Caco-2 (cell line): Measurements from ENCODE around the gene C9. TPM values are rescaled to one million over a fixed set of nuclear protein-coding genes. Genes with fewer than 3 reads are reported as not detected.

ENCODE experiments used
- BruUV-seq: library from RNA; stranded (reverse); fragments of 400-500 nt; replicated peaks from 2 replicates; lab custom pipeline; 2021; lab: Mats Ljungman, UMichigan
- CTCF ChIA-PET: fragments of 300-600 bp; sonication (Branson Sonifier 250); formaldehyde crosslinking; loops from one replicate; lab custom pipeline; 2022; ENCODE audit warnings: antibody characterized with exemption; lab: Charles Lee
- POLR2A ChIA-PET: fragments of 300-600 bp; sonication (Branson Sonifier 250); formaldehyde crosslinking; loops from one replicate; lab custom pipeline; 2022; ENCODE audit warnings: antibody characterized with exemption; lab: Charles Lee
- DNase-seq, 2 experiments: peaks; one replicate each; pipeline versions ENCODE4 v3.0.0 to v3.0.0-alpha.2; 2020 to 2022
- H3K27me3 ChIP-seq: replicated peaks from 2 replicates; pipeline ENCODE4 v1.6.0; 2011; ENCODE audit warnings: low read length; ENCODE audit not compliant: control insufficient read depth, insufficient read depth
- H3K36me3 ChIP-seq: 2 replicates; pipeline ENCODE4 v1.5.1; 2011; ENCODE audit warnings: low read length; ENCODE audit not compliant: control insufficient read depth, insufficient read depth
- H3K4me1 ChIP-seq: fragments of 250-450 bp; sonication (Bioruptor Pico); 2 replicates; pipeline ENCODE4 v1.5.1; 2020; ENCODE audit warnings: mild to moderate bottlenecking
- H3K4me3 ChIP-seq: 2 replicates; pipeline ENCODE4 v1.5.1; 2011; ENCODE audit warnings: low read depth, mild to moderate bottlenecking, control low read depth, low read length
- H3K9me3 ChIP-seq: fragments of 250-450 bp; sonication (Bioruptor Pico); 2 replicates; pipeline ENCODE4 v1.5.1; 2020; ENCODE audit warnings: mild to moderate bottlenecking, moderate library complexity
- H3K27ac Mint-ChIP-seq: one replicate; pipeline ENCODE4 v1.8.0; 2022; ENCODE audit warnings: mixed read lengths; ENCODE audit not compliant: unreplicated experiment
- H3K27me3 Mint-ChIP-seq: one replicate; pipeline ENCODE4 v1.8.0; 2022; ENCODE audit warnings: mixed read lengths; ENCODE audit not compliant: insufficient read depth, unreplicated experiment
- H3K36me3 Mint-ChIP-seq: one replicate; pipeline ENCODE4 v1.8.0; 2022; ENCODE audit warnings: mild to moderate bottlenecking, mixed read lengths; ENCODE audit not compliant: insufficient read depth, unreplicated experiment
- H3K4me1 Mint-ChIP-seq: one replicate; pipeline ENCODE4 v1.8.0; 2022; ENCODE audit warnings: low read depth, mixed read lengths; ENCODE audit not compliant: unreplicated experiment
- H3K4me3 Mint-ChIP-seq: one replicate; pipeline ENCODE4 v1.8.0; 2022; ENCODE audit warnings: mild to moderate bottlenecking, moderate library complexity, mixed read lengths; ENCODE audit not compliant: unreplicated experiment
- H3K9me3 Mint-ChIP-seq: one replicate; pipeline ENCODE4 v1.8.0; 2022; ENCODE audit warnings: mixed read lengths; ENCODE audit not compliant: unreplicated experiment
- CTCF ChIP-seq, 2 experiments: fragments of 200-600 bp in 1 of 2; IDR thresholded peaks; 1 replicate in 1 of 2; 2 replicates in 1 of 2; pipeline versions ENCODE4 v1.5.1 to v1.8.0; 2011 to 2022; ENCODE audit warnings: antibody characterized with exemption in 1 of 2, control low read depth in 1 of 2, inconsistent platforms in 1 of 2, low read depth in 1 of 2, low read length in 1 of 2, mild to moderate bottlenecking in 1 of 2, moderate library complexity in 1 of 2; ENCODE audit not compliant: insufficient read depth in 1 of 2, severe bottlenecking in 1 of 2, unreplicated experiment in 1 of 2
- intact Hi-C: fragments of 100-400 bp; cut with micrococcal nuclease; formaldehyde crosslinking; loops from one replicate; pipeline ENCODE4 v1.10.0; 2022; ENCODE audit not compliant: unreplicated experiment
- total RNA-seq: library from RNA; stranded (reverse); gene quantifications from 2 replicates; pipeline ENCODE4 v1.2.3, GENCODE V29; 2022

C9 gene
- total RNA-seq, 1 experiment from 2014 or later: 0.41 TPM

- no peak overlapping the region for H3K4me3 Mint-ChIP-seq
- Histone ChIP-seq H3K4me1 (peaks cover 55% of the 10 kb centered on the region), H3K9me3 (no peaks in the 10 kb centered on the region), H3K4me3 (no peak overlapping the region), H3K27me3 (no peaks in the 10 kb centered on the region), H3K36me3 (no peaks in the 10 kb centered on the region)
- no peak for TF ChIP-seq CTCF (IDR thresholded peaks at IDR 0.05; ENCODE audit: insufficient read depth in 1 of 2, low read depth in 1 of 2, low read length in 1 of 2, severe bottlenecking in 1 of 2, unreplicated experiment in 1 of 2)
- DNase-seq: no peak
- H3K36me3 Mint-ChIP-seq: peaks cover 59% of the 10 kb centered on the region
- H3K27me3 Mint-ChIP-seq: no peaks in the 10 kb centered on the region
- peaks cover 43% of the 10 kb centered on the region for H3K4me1 Mint-ChIP-seq
- H3K9me3 Mint-ChIP-seq: no peaks in the 10 kb centered on the region
- BruUV-seq: no TSS peak
- ChIA-PET CTCF (interaction anchor here (1.3 kb wide), 1 partner anchor 11 kb away, joined by 3 read pairs; no protein-coding TSS in a partner anchor), POLR2A (no interaction called here)
- no peak overlapping the region for H3K27ac Mint-ChIP-seq
- intact Hi-C loops: no loop called here
Measured at GRCh38 chr5:39411985-39412384, 47.7 kb upstream of the C9 start.

- no peak for TF ChIP-seq CTCF (IDR thresholded peaks at IDR 0.05; ENCODE audit: insufficient read depth in 1 of 2, low read depth in 1 of 2, low read length in 1 of 2, severe bottlenecking in 1 of 2, unreplicated experiment in 1 of 2)
- DNase-seq: no peak
- Mint-ChIP-seq H3K9me3 (no peaks in the 10 kb centered on the region), H3K4me3 (no peak overlapping the region), H3K27ac (no peak overlapping the region), H3K4me1 (peaks cover 37% of the 10 kb centered on the region), H3K36me3 (peaks cover 58% of the 10 kb centered on the region), H3K27me3 (no peaks in the 10 kb centered on the region)
- Histone ChIP-seq H3K36me3 (no peaks in the 10 kb centered on the region), H3K4me3 (no peak overlapping the region), H3K4me1 (peaks cover 55% of the 10 kb centered on the region), H3K27me3 (no peaks in the 10 kb centered on the region), H3K9me3 (no peaks in the 10 kb centered on the region)
- intact Hi-C loops: no loop called here
- BruUV-seq: no TSS peak
- ChIA-PET CTCF (interaction anchor here (1.3 kb wide), 1 partner anchor 10 kb away, joined by 3 read pairs; no protein-coding TSS in a partner anchor), POLR2A (no interaction called here)
Measured at GRCh38 chr5:39411061-39411460, 46.8 kb upstream of the C9 start.

- no peak overlapping the region for H3K27ac Mint-ChIP-seq
- H3K4me3 Mint-ChIP-seq: no peak overlapping the region
- Histone ChIP-seq H3K9me3 (no peaks in the 10 kb centered on the region), H3K4me1 (peaks cover 44% of the 10 kb centered on the region), H3K4me3 (no peak overlapping the region), H3K36me3 (no peaks in the 10 kb centered on the region), H3K27me3 (no peaks in the 10 kb centered on the region)
- CTCF ChIA-PET: no interaction called here
- DNase-seq: no peak
- intact Hi-C loops: no loop called here
- no TSS peak for BruUV-seq
- POLR2A ChIA-PET: no interaction called here
- no peaks in the 10 kb centered on the region for H3K27me3 Mint-ChIP-seq
- peaks cover 33% of the 10 kb centered on the region for H3K4me1 Mint-ChIP-seq
- peaks cover 70% of the 10 kb centered on the region for H3K36me3 Mint-ChIP-seq
- TF ChIP-seq CTCF (IDR thresholded peaks at IDR 0.05; ENCODE audit: insufficient read depth in 1 of 2, low read depth in 1 of 2, low read length in 1 of 2, severe bottlenecking in 1 of 2, unreplicated experiment in 1 of 2): no peak
- no peaks in the 10 kb centered on the region for H3K9me3 Mint-ChIP-seq
Measured at GRCh38 chr5:39409033-39409432, 44.7 kb upstream of the C9 start.
